Neuronal stem cell (in vitro differentiated cells): ENCODE results near the gene MIPEP.

Experiments
- DNase-seq: peaks from one replicate; pipeline ENCODE4 v3.0.0-alpha.2; 2013; ENCODE audit warnings: low spot score
- H2AFZ ChIP-seq: one replicate; pipeline ENCODE4 v1.6.1; 2013; ENCODE audit warnings: mild to moderate bottlenecking, low read length, inconsistent platforms
- H2AK5ac ChIP-seq: 2 replicates; pipeline ENCODE4 v1.6.1; 2013; ENCODE audit warnings: low read depth, mild to moderate bottlenecking, inconsistent platforms, low read length, moderate library complexity, mixed read lengths
- H2BK120ac ChIP-seq: 2 replicates; pipeline ENCODE4 v1.6.1; 2013; ENCODE audit warnings: low read depth, mild to moderate bottlenecking, inconsistent platforms, low read length, moderate library complexity, mixed read lengths
- H2BK12ac ChIP-seq: one replicate; pipeline ENCODE4 v1.6.1; 2013; ENCODE audit warnings: low read length, inconsistent platforms
- H2BK15ac ChIP-seq: 2 replicates; pipeline ENCODE4 v1.6.1; 2013; ENCODE audit warnings: mild to moderate bottlenecking, low read length, inconsistent platforms, mixed read lengths
- H2BK5ac ChIP-seq: one replicate; pipeline ENCODE4 v1.6.1; 2013; ENCODE audit warnings: inconsistent platforms, mild to moderate bottlenecking, low read length, moderate library complexity
- H3K14ac ChIP-seq: one replicate; pipeline ENCODE4 v1.6.1; 2013; ENCODE audit warnings: low read length, inconsistent platforms
- H3K18ac ChIP-seq: 2 replicates; pipeline ENCODE4 v1.6.1; 2013; ENCODE audit warnings: low read length, inconsistent platforms
- H3K23ac ChIP-seq: 2 replicates; pipeline ENCODE4 v1.6.1; 2013; ENCODE audit warnings: low read depth, mild to moderate bottlenecking, mixed read lengths, low read length, inconsistent platforms; ENCODE audit not compliant: poor library complexity
- H3K27ac ChIP-seq: replicated peaks from 3 replicates; pipeline ENCODE4 v1.5.1; 2013; ENCODE audit warnings: low read length, inconsistent platforms
- H3K27me3 ChIP-seq, 3 experiments: 2 replicates each; pipeline ENCODE4 v1.6.1; 2013; ENCODE audit warnings: low read length in 3 of 3, mild to moderate bottlenecking in 2 of 3, inconsistent platforms in 1 of 3, low read depth in 1 of 3, mixed read lengths in 1 of 3, moderate library complexity in 1 of 3; ENCODE audit not compliant: control insufficient read depth in 3 of 3, insufficient read depth in 3 of 3
- H3K36me3 ChIP-seq, 2 donors: replicated peaks in 1 of 2; 2 replicates each; pipeline ENCODE4 v1.6.1; 2013; ENCODE audit warnings: low read length in 2 of 2; ENCODE audit not compliant: control insufficient read depth in 2 of 2, insufficient read depth in 2 of 2
- H3K4ac ChIP-seq: 2 replicates; pipeline ENCODE4 v1.6.1; 2013; ENCODE audit warnings: inconsistent platforms, mild to moderate bottlenecking, low read length, moderate library complexity
- H3K4me1 ChIP-seq, 2 donors: 1 replicate in 1 of 2; 2 replicates in 1 of 2; pipeline ENCODE4 v1.6.1; 2013; ENCODE audit warnings: low read length in 2 of 2, low read depth in 1 of 2; ENCODE audit not compliant: control insufficient read depth in 2 of 2, insufficient read depth in 1 of 2
- H3K4me2 ChIP-seq: one replicate; pipeline ENCODE4 v1.6.1; 2013; ENCODE audit warnings: mild to moderate bottlenecking, low read length, inconsistent platforms; ENCODE audit not compliant: insufficient read depth, poor library complexity, severe bottlenecking
- H3K4me3 ChIP-seq, 2 donors: 2 replicates each; pipeline ENCODE4 v1.5.1; 2013; ENCODE audit warnings: low read length in 2 of 2, mild to moderate bottlenecking in 2 of 2, inconsistent platforms in 1 of 2, moderate library complexity in 1 of 2
- H3K79me1 ChIP-seq: one replicate; pipeline ENCODE4 v1.6.1; 2013; ENCODE audit warnings: low read depth, mild to moderate bottlenecking, inconsistent platforms, low read length, moderate library complexity
- H3K9ac ChIP-seq: one replicate; pipeline ENCODE4 v1.6.1; 2013; ENCODE audit warnings: mild to moderate bottlenecking, low read depth, low read length, inconsistent platforms; ENCODE audit not compliant: poor library complexity
- H3K9me3 ChIP-seq, 2 donors: replicated peaks in 1 of 2; 2 replicates each; pipeline versions ENCODE3 to v1.6.1; 2013; ENCODE audit warnings: low read length in 2 of 2, mild to moderate bottlenecking in 2 of 2, inconsistent platforms in 1 of 2, low read depth in 1 of 2, mixed read lengths in 1 of 2, moderate library complexity in 1 of 2; ENCODE audit not compliant: control insufficient read depth in 2 of 2, insufficient read depth in 1 of 2
- H4K8ac ChIP-seq: one replicate; pipeline ENCODE4 v1.6.1; 2013; ENCODE audit warnings: low read depth, mild to moderate bottlenecking, inconsistent platforms, low read length, moderate library complexity
- H4K91ac ChIP-seq: one replicate; pipeline ENCODE4 v1.6.1; 2013; ENCODE audit warnings: low read length, low read depth, mild to moderate bottlenecking, inconsistent platforms; ENCODE audit not compliant: poor library complexity
- WGBS, 2 donors: extraction: QIAGEN DNeasy Blood & Tissue Kit; methylation state at CpG; one replicate each; pipeline ENCODE4 v1.1.7; 2013; ENCODE audit warnings: missing lambda C conversion rate in 2 of 2, mixed read lengths in 1 of 2; ENCODE audit not compliant: insufficient read length in 2 of 2, insufficient replicate concordance in 1 of 2; ENCODE audit errors: extremely low coverage in 2 of 2; 5-methylcytosine and 5-hydroxymethylcytosine counted together

Gene MIPEP

GRCh38 chr13:23844132-23844531 lies 45.1 kb downstream of the MIPEP start:
- H3K27me3 ChIP-seq = peaks cover 0 to 2% (median 0%) of the 10 kb centered on the region in 3 experiments
- H3K9ac ChIP-seq = no peak overlapping the region
- no peaks in the 10 kb centered on the region for H3K9me3 ChIP-seq
- no peak overlapping the region for H2AFZ ChIP-seq
- H3K4me1 ChIP-seq = peaks cover 3 to 8% of the 10 kb centered on the region in 2 donors
- H3K4me2 ChIP-seq = no peak overlapping the region
- no peak overlapping the region for H4K8ac ChIP-seq
- H3K4me3 ChIP-seq = no peak overlapping the region
- H3K14ac ChIP-seq = no peak overlapping the region
- WGBS, 2 donors = no CpG with 5 or more reads among the region's 2 CpGs
- peaks cover 0 to 4% of the 10 kb centered on the region in 2 donors for H3K36me3 ChIP-seq
- H3K18ac ChIP-seq = no peak overlapping the region
- H2BK5ac ChIP-seq = no peak overlapping the region
- no peak overlapping the region for H2AK5ac ChIP-seq
- H2BK120ac ChIP-seq = no peak overlapping the region
- no peak overlapping the region for H3K23ac ChIP-seq
- no peaks in the 10 kb centered on the region for H3K79me1 ChIP-seq
- no peak overlapping the region for H4K91ac ChIP-seq
- H3K4ac ChIP-seq = no peak overlapping the region
- no peak for DNase-seq
- no peak overlapping the region for H3K27ac ChIP-seq
- no peak overlapping the region for H2BK12ac ChIP-seq
- H2BK15ac ChIP-seq = no peak overlapping the region

GRCh38 chr13:23843436-23843835 lies 45.8 kb downstream of the MIPEP start:
- H4K91ac ChIP-seq = no peak overlapping the region
- H3K27me3 ChIP-seq = no peaks in the 10 kb centered on the region
- no peak overlapping the region for H3K9ac ChIP-seq
- peaks cover 3 to 8% of the 10 kb centered on the region in 2 donors for H3K4me1 ChIP-seq
- H4K8ac ChIP-seq = no peak overlapping the region
- H2BK5ac ChIP-seq = no peak overlapping the region
- H2AFZ ChIP-seq = peak overlapping the region; percentile 25
- peaks cover 0 to 4% of the 10 kb centered on the region in 2 donors for H3K36me3 ChIP-seq
- H3K4ac ChIP-seq = no peak overlapping the region
- no peak overlapping the region for H3K4me2 ChIP-seq
- H3K79me1 ChIP-seq = no peaks in the 10 kb centered on the region
- H3K18ac ChIP-seq = no peak overlapping the region
- H2BK15ac ChIP-seq = no peak overlapping the region
- H2BK120ac ChIP-seq = no peak overlapping the region
- peak; percentile 9 for DNase-seq
- H3K27ac ChIP-seq = peak overlapping the region; percentile 18
- H3K23ac ChIP-seq = no peak overlapping the region
- WGBS, 2 donors = no CpG with 5 or more reads among the region's 1 CpG
- no peaks in the 10 kb centered on the region for H3K9me3 ChIP-seq
- no peak overlapping the region for H2BK12ac ChIP-seq
- H2AK5ac ChIP-seq = no peak overlapping the region
- no peak overlapping the region for H3K4me3 ChIP-seq
- H3K14ac ChIP-seq = no peak overlapping the region

- Histone ChIP-seq H4K8ac (no peak overlapping the region), H3K27ac (no peak overlapping the region), H3K4me3 (no peak overlapping the region), H3K79me1 (no peaks in the 10 kb centered on the region), H3K18ac (no peak overlapping the region), H2BK5ac (no peak overlapping the region), H2AFZ (no peak overlapping the region), H3K23ac (no peak overlapping the region), H3K9ac (no peak overlapping the region), H2BK120ac (no peak overlapping the region), H3K4me2 (no peak overlapping the region), H3K36me3 (peaks cover 0 to 4% of the 10 kb centered on the region in 2 donors), H3K9me3 (no peaks in the 10 kb centered on the region), H3K27me3 (no peaks in the 10 kb centered on the region), H3K4ac (no peak overlapping the region), H3K14ac (no peak overlapping the region), H4K91ac (no peak overlapping the region), H3K4me1 (peaks cover 3 to 8% of the 10 kb centered on the region in 2 donors), H2BK15ac (no peak overlapping the region), H2BK12ac (no peak overlapping the region), H2AK5ac (no peak overlapping the region)
- no CpG with 5 or more reads among the region's 8 CpGs for WGBS, 2 donors
- no peak for DNase-seq
Measured at GRCh38 chr13:23842406-23842805, 46.8 kb downstream of the MIPEP start.

GRCh38 chr13:23833733-23834611 lies 55.2 kb downstream of the MIPEP start:
- WGBS, 2 donors = no CpG with 5 or more reads among the region's 36 CpGs
- DNase-seq = no peak
- Histone ChIP-seq H3K9me3 (no peaks in the 10 kb centered on the region), H3K4me2 (no peak overlapping the region), H4K91ac (no peak overlapping the region), H3K4ac (no peak overlapping the region), H2BK12ac (no peak overlapping the region), H3K4me3 (no peak overlapping the region), H2BK5ac (no peak overlapping the region), H3K36me3 (no peaks in the 10 kb centered on the region), H2AK5ac (peak overlapping the region; percentile 40), H3K14ac (no peak overlapping the region), H2AFZ (no peak overlapping the region), H2BK15ac (no peak overlapping the region), H2BK120ac (no peak overlapping the region), H3K18ac (no peak overlapping the region), H3K27ac (no peak overlapping the region), H3K4me1 (no peaks in the 10 kb centered on the region), H4K8ac (no peak overlapping the region), H3K79me1 (peaks cover 2% of the 10 kb centered on the region), H3K27me3 (no peaks in the 10 kb centered on the region), H3K23ac (peak overlapping the region; percentile 59), H3K9ac (no peak overlapping the region)
